ENCODE results near the gene DMTF1.
"Not testable (repeated sequence)": the region's sequence is repeated elsewhere in the genome, so short reads cannot be mapped to it uniquely, and the experiment has no call there.

Gene DMTF1

GRCh38 chr7:87199700-87200450 lies 47.6 kb downstream of the DMTF1 start:
- no peak for DNase-seq (ENCODE audit: low spot score)

- no peak for DNase-seq (ENCODE audit: low spot score)
Measured at GRCh38 chr7:87202208-87202607, 50.0 kb downstream of the DMTF1 start.

- no peak for DNase-seq (ENCODE audit: low spot score)
Measured at GRCh38 chr7:87202705-87203104, 50.5 kb downstream of the DMTF1 start.

GRCh38 chr7:87203929-87204328 lies 51.7 kb downstream of the DMTF1 start:
- not testable (repeated sequence) for DNase-seq (ENCODE audit: low spot score)

GRCh38 chr7:87204933-87205332 lies 52.7 kb downstream of the DMTF1 start:
- no peak for DNase-seq (ENCODE audit: low spot score)

GRCh38 chr7:87205701-87206100 lies 53.4 kb downstream of the DMTF1 start:
- not testable (repeated sequence) for DNase-seq (ENCODE audit: low spot score)

- DNase-seq (ENCODE audit: low spot score) = no peak
Measured at GRCh38 chr7:87206361-87206760, 54.1 kb downstream of the DMTF1 start.

GRCh38 chr7:87209295-87209924 lies 57.2 kb downstream of the DMTF1 start:
- DNase-seq (ENCODE audit: low spot score) = no peak

GRCh38 chr7:87210506-87210905 lies 58.3 kb downstream of the DMTF1 start:
- no peak for DNase-seq (ENCODE audit: low spot score)

GRCh38 chr7:87212498-87212897 lies 60.2 kb downstream of the DMTF1 start:
- no peak for DNase-seq (ENCODE audit: low spot score)

- no peak for DNase-seq (ENCODE audit: low spot score)
Measured at GRCh38 chr7:87213252-87213651, 61.0 kb downstream of the DMTF1 start.

GRCh38 chr7:87213811-87214210 lies 61.6 kb downstream of the DMTF1 start:
- no peak for DNase-seq (ENCODE audit: low spot score)

GRCh38 chr7:87215046-87215445 lies 62.8 kb downstream of the DMTF1 start:
- DNase-seq (ENCODE audit: low spot score) = no peak

GRCh38 chr7:87216701-87217508 lies 64.7 kb downstream of the DMTF1 start:
- peak; percentile 81 for DNase-seq (ENCODE audit: low spot score)

- DNase-seq (ENCODE audit: low spot score) = no peak
Measured at GRCh38 chr7:87217983-87218653, 65.9 kb downstream of the DMTF1 start.

GRCh38 chr7:87218796-87219544 lies 66.7 kb downstream of the DMTF1 start:
- no peak for DNase-seq (ENCODE audit: low spot score)

GRCh38 chr7:87219545-87220025 lies 67.3 kb downstream of the DMTF1 start, which contains the start of gene TMEM243:
Gene TMEM243 (minus strand): TSS chr7:87219732. CDS start chr7:87219503, 229 bp downstream.
- DNase-seq (ENCODE audit: low spot score) = peak; percentile 87

- DNase-seq (ENCODE audit: low spot score) = peak; percentile 87
Measured at GRCh38 chr7:87220026-87220733, 67.9 kb downstream of the DMTF1 start.

GRCh38 chr7:87220734-87221215 lies 68.5 kb downstream of the DMTF1 start:
- no peak for DNase-seq (ENCODE audit: low spot score)

- peak; percentile 38 for DNase-seq (ENCODE audit: low spot score)
Measured at GRCh38 chr7:87223666-87224065, 71.4 kb downstream of the DMTF1 start.
